Measurements from ENCODE around the gene PPP1R10. TPM values are rescaled to one million over a fixed set of nuclear protein-coding genes. Genes with fewer than 3 reads are reported as not detected.
A peak's percentile ranks its signal among the peaks of the same experiment; 100 is the strongest.

Gene PPP1R10
- total and polyA plus RNA-seq, 2 of the 13 experiments (the other 11 are each of a cell fraction or from before 2014, with no cell fraction given): 26.3 to 38.4 TPM

- TF ChIP-seq, protein P1, sequence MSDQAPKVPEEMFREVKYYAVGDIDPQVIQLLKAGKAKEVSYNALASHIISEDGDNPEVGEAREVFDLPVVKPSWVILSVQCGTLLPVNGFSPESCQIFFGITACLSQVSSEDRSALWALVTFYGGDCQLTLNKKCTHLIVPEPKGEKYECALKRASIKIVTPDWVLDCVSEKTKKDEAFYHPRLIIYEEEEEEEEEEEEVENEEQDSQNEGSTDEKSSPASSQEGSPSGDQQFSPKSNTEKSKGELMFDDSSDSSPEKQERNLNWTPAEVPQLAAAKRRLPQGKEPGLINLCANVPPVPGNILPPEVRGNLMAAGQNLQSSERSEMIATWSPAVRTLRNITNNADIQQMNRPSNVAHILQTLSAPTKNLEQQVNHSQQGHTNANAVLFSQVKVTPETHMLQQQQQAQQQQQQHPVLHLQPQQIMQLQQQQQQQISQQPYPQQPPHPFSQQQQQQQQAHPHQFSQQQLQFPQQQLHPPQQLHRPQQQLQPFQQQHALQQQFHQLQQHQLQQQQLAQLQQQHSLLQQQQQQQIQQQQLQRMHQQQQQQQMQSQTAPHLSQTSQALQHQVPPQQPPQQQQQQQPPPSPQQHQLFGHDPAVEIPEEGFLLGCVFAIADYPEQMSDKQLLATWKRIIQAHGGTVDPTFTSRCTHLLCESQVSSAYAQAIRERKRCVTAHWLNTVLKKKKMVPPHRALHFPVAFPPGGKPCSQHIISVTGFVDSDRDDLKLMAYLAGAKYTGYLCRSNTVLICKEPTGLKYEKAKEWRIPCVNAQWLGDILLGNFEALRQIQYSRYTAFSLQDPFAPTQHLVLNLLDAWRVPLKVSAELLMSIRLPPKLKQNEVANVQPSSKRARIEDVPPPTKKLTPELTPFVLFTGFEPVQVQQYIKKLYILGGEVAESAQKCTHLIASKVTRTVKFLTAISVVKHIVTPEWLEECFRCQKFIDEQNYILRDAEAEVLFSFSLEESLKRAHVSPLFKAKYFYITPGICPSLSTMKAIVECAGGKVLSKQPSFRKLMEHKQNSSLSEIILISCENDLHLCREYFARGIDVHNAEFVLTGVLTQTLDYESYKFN (CRISPR knock-in tag; conservative IDR thresholded peaks at IDR 0.05): peak; percentile 32
- TF ChIP-seq, protein P2, sequence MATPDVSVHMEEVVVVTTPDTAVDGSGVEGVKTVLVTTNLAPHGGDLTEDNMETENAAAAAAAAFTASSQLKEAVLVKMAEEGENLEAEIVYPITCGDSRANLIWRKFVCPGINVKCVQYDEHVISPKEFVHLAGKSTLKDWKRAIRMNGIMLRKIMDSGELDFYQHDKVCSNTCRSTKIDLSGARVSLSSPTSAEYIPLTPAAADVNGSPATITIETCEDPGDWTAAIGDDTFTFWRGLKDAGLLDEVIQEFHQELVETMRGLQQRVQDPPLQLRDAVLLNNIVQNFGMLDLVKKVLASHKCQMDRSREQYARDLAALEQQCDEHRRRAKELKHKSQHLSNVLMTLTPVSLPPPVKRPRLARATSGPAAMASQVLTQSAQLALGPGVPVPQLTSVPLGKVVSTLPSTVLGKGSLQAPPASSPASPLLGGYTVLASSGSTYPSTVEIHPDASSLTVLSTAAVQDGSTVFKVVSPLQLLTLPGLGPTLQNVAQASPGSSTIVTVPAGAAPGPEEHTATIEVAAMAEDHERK (CRISPR knock-in tag; IDR thresholded peaks at IDR 0.05; ENCODE audit: low read depth): no peak
- peak; percentile 12; the same call in 1 of the 2 replicates for TF ChIP-seq NAIF1 (CRISPR knock-in tag; IDR thresholded peaks at IDR 0.05; ENCODE audit: borderline replicate concordance)
- TF ChIP-seq POLR2AphosphoS5 (IDR thresholded peaks at IDR 0.05; ENCODE audit: low read depth, low read length): peak; percentile 76
- TF ChIP-seq ARID3A (IDR thresholded peaks at IDR 0.05; ENCODE audit: low read depth, low read length): peak; percentile 8; the same call in 1 of the 2 replicates
- TF ChIP-seq ZNF75D (CRISPR knock-in tag; IDR thresholded peaks at IDR 0.05; ENCODE audit: borderline replicate concordance): no peak
- peak; percentile 19; the same call in 1 of the 2 replicates for TF ChIP-seq ZNF383 (CRISPR knock-in tag; IDR thresholded peaks at IDR 0.05; ENCODE audit: borderline replicate concordance)
- peak; percentile 72; the same call in 1 of the 2 replicates for TF ChIP-seq SP1 (IDR thresholded peaks at IDR 0.05)
- TF ChIP-seq SP1 (CRISPR knock-in tag; IDR thresholded peaks at IDR 0.05): peak; percentile 94
- no peak for TF ChIP-seq ZIK1 (CRISPR knock-in tag; IDR thresholded peaks at IDR 0.05; ENCODE audit: borderline replicate concordance, low read depth)
- peak; percentile 4; the same call in 1 of the 2 replicates for TF ChIP-seq ZNF124 (CRISPR knock-in tag; IDR thresholded peaks at IDR 0.05)
- no peak for TF ChIP-seq RNF2 (conservative IDR thresholded peaks at IDR 0.05; ENCODE audit: low read depth)
- TF ChIP-seq ZNF557 (CRISPR knock-in tag; IDR thresholded peaks at IDR 0.05): 0 out of 2 replicates have a peak, but pooled peaks have one; percentile 51
- no peak; the same call in 1 of the 2 replicates for TF ChIP-seq SOX5 (CRISPR knock-in tag; IDR thresholded peaks at IDR 0.05; ENCODE audit: borderline replicate concordance)
- peak; percentile 33 for TF ChIP-seq GATAD1 (CRISPR knock-in tag; IDR thresholded peaks at IDR 0.05)
- TF ChIP-seq, protein P3, sequence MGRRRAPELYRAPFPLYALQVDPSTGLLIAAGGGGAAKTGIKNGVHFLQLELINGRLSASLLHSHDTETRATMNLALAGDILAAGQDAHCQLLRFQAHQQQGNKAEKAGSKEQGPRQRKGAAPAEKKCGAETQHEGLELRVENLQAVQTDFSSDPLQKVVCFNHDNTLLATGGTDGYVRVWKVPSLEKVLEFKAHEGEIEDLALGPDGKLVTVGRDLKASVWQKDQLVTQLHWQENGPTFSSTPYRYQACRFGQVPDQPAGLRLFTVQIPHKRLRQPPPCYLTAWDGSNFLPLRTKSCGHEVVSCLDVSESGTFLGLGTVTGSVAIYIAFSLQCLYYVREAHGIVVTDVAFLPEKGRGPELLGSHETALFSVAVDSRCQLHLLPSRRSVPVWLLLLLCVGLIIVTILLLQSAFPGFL (CRISPR knock-in tag; IDR thresholded peaks at IDR 0.05): 0 out of 2 replicates have a peak, but pooled peaks have one; percentile 57
- TF ChIP-seq, protein P4, sequence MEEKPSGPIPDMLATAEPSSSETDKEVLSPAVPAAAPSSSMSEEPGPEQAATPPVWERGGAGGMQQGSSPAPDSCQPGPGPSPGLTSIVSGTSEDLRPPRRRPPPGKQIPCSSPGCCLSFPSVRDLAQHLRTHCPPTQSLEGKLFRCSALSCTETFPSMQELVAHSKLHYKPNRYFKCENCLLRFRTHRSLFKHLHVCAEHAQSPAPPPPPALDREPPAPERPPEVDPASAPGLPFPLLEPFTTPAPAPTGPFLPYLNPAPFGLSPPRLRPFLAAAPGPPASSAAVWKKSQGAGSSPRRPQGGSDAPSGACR (CRISPR knock-in tag; IDR thresholded peaks at IDR 0.05): no peak; the same call in 1 of the 2 replicates
- no peak for TF ChIP-seq TRIM24 (CRISPR knock-in tag; IDR thresholded peaks at IDR 0.05)
- TF ChIP-seq XBP1 (CRISPR knock-in tag; IDR thresholded peaks at IDR 0.05): 0 out of 2 replicates have a peak, but pooled peaks have one; percentile 65
- no peak; the same call in 1 of the 2 replicates for TF ChIP-seq ZNF768 (CRISPR knock-in tag; IDR thresholded peaks at IDR 0.05)
Observed at GRCh38 chr6:30556066-30556905, 60.8 kb downstream of the PPP1R10 start, which contains the start of gene GNL1 (continued).
